ENCODE results near the gene NAV2.
A peak's percentile ranks its signal among the peaks of the same experiment; 100 is the strongest.

Gene NAV2

DNA sequence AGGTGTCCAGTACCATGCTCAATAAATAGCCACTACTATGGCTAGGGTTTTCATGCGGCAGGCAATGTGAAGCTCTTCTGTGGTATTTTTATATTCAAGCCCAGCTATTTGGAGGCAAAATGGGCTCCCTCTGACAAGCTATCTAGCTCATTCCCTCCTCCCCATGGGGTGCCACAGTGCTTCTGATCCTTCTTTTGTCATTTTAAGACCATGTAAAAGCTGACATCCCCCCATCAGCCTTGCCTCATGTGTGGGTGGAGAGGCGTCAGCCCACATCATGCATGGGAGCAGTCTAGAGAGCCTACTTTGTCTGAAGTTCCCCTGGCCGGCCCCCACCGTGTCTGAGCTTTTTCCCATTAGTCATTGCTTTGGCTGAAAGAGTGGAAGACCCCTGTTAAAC lies 59.8 kb downstream of the NAV2 start:
- in situ Hi-C loops (cut with HindIII; ENCODE audit: low pct_ligation_motif_present, low sequenced_read_pairs) = no loop called here
- peak; percentile 11 for DNase-seq
- Histone ChIP-seq H3K27me3 (replicated peaks) (no peaks in the 10 kb centered on the region), H3K36me3 (replicated peaks) (no peaks in the 10 kb centered on the region), H3K4me3 (ENCODE audit: low read depth, low read length) (no peak overlapping the region), H3K27ac (no peak overlapping the region)
- TF ChIP-seq, protein P1, sequence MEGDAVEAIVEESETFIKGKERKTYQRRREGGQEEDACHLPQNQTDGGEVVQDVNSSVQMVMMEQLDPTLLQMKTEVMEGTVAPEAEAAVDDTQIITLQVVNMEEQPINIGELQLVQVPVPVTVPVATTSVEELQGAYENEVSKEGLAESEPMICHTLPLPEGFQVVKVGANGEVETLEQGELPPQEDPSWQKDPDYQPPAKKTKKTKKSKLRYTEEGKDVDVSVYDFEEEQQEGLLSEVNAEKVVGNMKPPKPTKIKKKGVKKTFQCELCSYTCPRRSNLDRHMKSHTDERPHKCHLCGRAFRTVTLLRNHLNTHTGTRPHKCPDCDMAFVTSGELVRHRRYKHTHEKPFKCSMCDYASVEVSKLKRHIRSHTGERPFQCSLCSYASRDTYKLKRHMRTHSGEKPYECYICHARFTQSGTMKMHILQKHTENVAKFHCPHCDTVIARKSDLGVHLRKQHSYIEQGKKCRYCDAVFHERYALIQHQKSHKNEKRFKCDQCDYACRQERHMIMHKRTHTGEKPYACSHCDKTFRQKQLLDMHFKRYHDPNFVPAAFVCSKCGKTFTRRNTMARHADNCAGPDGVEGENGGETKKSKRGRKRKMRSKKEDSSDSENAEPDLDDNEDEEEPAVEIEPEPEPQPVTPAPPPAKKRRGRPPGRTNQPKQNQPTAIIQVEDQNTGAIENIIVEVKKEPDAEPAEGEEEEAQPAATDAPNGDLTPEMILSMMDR (IDR thresholded peaks at IDR 0.05; ENCODE audit: low read depth, low read length, missing control alignments) = no peak

DNA sequence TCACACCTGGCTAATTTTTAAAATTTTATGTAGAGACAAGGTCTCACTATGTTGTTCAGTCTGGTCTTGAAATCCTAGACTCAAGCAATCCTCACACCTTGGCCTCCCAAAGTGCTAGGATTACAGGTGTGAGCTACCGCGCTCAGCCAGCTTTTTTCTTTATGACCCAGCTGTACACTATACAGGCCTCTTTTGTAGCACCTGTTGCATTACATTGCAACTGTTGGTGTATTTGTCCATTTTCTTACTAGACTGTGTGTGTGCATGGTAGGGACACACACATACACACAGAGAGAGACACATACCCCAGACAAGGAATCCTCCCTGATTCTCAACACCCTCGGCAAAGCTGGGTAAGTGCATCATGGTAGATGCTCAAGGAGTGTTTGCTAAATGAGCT lies 61.7 kb downstream of the NAV2 start:
- Histone ChIP-seq H3K36me3 (replicated peaks) (no peaks in the 10 kb centered on the region), H3K4me3 (ENCODE audit: low read depth, low read length) (no peak overlapping the region), H3K27ac (no peak overlapping the region), H3K27me3 (replicated peaks) (no peaks in the 10 kb centered on the region)
- DNase-seq = no peak
- TF ChIP-seq, protein P1 (IDR thresholded peaks at IDR 0.05; ENCODE audit: low read depth, low read length, missing control alignments) = no peak
- in situ Hi-C loops (cut with HindIII; ENCODE audit: low pct_ligation_motif_present, low sequenced_read_pairs) = no loop called here

DNA sequence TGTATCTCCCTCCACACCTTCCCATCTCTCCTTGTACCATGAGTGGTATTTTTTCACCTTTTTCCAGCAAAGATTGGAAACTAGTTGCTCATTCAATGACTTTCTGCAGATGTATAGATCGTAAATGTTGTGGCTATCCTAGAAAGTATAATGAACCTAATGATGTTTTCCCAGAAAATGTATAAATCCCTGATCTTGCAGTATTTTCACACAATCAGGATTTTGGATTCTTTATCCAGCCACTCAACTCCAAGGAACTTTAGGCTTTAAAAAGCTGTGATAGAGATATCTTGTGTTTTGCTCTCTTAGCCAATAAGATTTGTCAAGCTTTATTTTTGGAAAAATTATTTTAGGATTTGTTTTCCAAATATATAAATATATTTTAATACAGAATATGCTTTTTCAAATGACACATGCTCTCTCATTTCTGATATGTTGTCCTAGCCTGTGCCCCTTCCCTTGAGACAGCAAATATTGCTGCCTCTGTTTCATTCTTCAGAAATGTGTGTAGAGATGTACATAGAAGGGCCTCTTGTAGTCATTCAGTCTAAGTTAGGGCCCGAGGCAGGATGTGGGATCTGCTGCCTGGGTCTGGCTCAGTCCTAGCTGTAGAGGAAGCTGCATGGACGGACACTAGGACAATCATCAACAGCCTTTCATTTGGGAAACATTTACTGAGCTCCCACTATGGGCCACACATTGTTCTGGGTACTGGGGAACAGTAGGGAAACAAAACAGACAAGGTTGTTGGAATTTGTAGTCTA lies 62.4 kb downstream of the NAV2 start:
- Histone ChIP-seq H3K36me3 (replicated peaks) (no peaks in the 10 kb centered on the region), H3K27me3 (replicated peaks) (no peaks in the 10 kb centered on the region), H3K27ac (no peak overlapping the region), H3K4me3 (ENCODE audit: low read depth, low read length) (no peak overlapping the region)
- peak; percentile 19 for DNase-seq
- TF ChIP-seq, protein P1 (IDR thresholded peaks at IDR 0.05; ENCODE audit: low read depth, low read length, missing control alignments) = no peak
- in situ Hi-C loops (cut with HindIII; ENCODE audit: low pct_ligation_motif_present, low sequenced_read_pairs) = no loop called here

DNA sequence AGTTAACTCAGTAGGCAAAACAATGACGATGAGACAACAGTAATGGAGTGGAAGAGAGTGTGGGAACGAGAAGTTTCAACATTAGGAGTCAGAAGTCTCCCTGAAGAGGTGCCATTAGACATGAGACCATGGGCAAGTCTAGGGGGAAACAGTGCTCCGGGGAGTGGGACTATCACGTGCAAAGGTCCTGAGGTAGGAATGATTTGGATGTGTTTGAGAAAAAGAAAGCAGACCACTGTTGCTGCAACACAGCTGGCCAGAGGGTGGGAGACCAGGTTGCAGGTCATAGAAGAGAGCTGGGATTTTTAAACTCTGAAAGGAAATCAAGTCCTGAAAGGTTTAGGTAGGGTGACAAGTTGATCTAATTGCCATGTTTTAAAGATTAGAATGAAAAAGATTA lies 63.0 kb downstream of the NAV2 start:
- in situ Hi-C loops (cut with HindIII; ENCODE audit: low pct_ligation_motif_present, low sequenced_read_pairs) = no loop called here
- Histone ChIP-seq H3K36me3 (replicated peaks) (no peaks in the 10 kb centered on the region), H3K27ac (no peak overlapping the region), H3K27me3 (replicated peaks) (no peaks in the 10 kb centered on the region), H3K4me3 (ENCODE audit: low read depth, low read length) (no peak overlapping the region)
- DNase-seq = no peak
- TF ChIP-seq, protein P1 (IDR thresholded peaks at IDR 0.05; ENCODE audit: low read depth, low read length, missing control alignments) = no peak

DNA sequence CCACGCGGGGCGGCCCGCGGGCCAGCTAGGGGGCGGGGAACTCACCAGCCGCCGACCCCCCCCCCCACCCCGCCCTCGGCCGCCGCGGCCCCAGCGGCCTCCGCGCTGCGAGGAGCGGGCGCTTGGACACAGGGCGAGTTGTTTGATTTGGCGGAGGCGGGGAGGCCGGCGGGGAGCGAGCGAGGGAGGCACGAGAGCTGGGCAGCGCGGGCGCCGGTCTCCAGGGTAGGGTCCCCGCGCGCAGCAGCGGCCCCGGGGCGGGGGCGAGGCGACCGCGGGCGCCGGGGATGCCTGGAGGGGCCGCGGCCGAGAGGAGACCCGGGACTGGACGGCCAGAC lies 64.4 kb downstream of the NAV2 start:
- Histone ChIP-seq H3K27me3 (replicated peaks) (no peaks in the 10 kb centered on the region), H3K4me3 (ENCODE audit: low read depth, low read length) (peak overlapping the region; percentile 47), H3K36me3 (replicated peaks) (no peaks in the 10 kb centered on the region), H3K27ac (no peak overlapping the region)
- TF ChIP-seq, protein P1 (IDR thresholded peaks at IDR 0.05; ENCODE audit: low read depth, low read length, missing control alignments) = no peak
- in situ Hi-C loops (cut with HindIII; ENCODE audit: low pct_ligation_motif_present, low sequenced_read_pairs) = no loop called here
- no peak for DNase-seq
